HG03103 (cell line): ENCODE measurements around the gene PLD6.
"Not testable (repeated sequence)": the region's sequence is repeated elsewhere in the genome, so short reads cannot be mapped to it uniquely, and the experiment has no call there.

Source experiments
- ATAC-seq: cut with Tn5 transposase; IDR thresholded peaks from one replicate; pipeline ENCODE4 v1.9.1; 2021; ENCODE audit warnings: low read depth; ENCODE audit not compliant: unreplicated experiment

Gene PLD6

GRCh38 chr17:17158506-17158905 lies 47.6 kb downstream of the PLD6 start:
- not testable (repeated sequence) for ATAC-seq

DNA sequence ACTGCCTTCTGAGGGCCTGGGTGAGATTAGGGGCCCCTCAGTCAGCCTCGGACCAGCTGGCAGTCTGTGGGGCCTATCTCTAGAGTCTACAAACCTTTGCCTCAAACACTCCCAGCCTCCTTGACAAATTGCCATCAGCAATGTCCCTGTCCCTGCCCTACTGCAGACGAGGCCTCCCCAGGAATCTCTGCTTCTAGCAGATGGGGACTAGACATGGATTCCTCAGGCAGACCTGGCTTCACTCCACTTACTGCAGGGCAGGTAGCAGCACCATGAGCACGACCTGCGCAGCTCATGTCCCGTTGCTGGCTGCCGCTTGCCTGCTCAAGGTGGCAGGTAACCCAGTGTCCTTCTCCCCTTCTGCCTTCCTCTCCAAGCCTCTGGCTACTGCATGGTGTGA lies 49.1 kb downstream of the PLD6 start:
- no peak for ATAC-seq

- ATAC-seq = no peak
Measured at GRCh38 chr17:17156511-17156910, 49.6 kb downstream of the PLD6 start.

DNA sequence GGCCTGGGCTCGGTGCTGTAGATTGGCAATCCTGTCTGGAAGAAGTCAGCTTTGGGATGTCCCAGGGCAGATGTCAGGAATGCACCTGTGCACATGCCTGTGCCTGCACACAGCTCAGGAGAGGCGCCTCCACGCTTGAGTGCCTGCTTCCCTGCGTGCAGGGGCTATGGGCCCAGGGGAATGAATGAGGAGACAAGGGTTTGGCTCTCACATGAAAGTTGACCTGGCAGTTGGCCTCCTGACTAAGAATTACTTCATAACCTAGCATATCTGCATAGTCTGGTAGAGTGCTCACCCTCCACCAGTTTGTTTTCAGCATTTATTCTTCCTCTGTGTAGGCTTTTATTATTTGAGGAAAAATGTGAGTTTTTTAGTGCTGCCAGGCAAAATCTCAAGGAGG lies 50.0 kb downstream of the PLD6 start:
- no peak for ATAC-seq

DNA sequence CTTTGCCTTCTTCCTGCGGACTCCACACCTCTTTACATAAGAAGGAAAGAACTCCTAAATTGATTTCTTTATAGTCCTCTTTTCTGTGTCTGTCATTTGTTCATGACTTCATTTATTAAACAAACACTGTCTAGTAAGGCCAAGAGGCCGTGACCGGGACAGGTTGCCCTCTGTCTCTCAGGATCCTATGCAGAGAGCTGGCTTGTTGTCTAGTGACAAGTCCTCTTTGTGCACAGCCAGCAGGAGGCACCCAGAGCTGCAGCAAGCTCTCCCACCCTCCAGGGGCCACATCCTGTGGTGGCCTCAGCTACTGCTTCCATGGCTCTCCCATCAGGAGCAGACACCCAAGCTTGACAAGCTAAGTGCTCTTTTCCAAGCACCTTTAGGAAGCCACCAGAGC lies 50.6 kb downstream of the PLD6 start:
- no peak for ATAC-seq

DNA sequence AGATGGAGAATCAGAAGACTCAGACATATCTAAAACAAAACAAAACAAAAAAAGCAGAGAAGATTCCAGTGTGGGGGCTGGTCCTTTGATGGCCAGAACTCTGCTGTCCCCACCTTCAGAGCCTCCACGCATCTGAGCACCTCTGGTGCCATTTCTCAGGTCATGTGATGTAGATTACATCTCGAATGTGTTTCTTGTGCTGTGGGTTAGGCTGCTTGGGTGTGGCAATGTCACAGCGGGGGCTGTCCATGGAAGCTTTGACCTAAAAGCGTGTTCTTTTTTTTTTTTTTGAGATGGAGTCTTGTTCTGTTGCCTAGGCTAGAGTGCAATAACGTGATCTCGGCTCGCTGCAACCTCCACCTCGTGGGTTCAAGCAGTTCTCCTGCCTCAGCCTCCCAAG lies 51.2 kb downstream of the PLD6 start:
- no peak for ATAC-seq

DNA sequence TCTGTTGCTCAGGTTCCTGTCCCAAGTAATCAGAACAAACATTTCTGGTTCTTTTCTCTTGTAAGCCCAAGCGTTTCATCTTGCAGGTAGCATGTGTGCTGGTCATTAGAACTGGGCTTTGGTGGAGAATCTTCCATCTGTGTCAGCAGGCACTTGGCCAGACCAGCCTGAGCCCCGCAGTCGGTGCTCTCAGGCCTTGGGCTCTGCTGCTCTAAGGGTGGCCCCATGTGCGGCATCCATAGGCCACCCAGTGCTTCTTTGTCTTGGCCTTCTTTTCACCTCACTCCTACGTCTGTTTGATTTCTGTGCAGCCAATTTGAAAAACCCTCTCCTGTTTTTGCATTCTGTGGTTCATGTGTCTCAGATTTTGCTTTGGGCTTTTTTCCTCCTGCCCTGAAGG lies 51.6 kb downstream of the PLD6 start:
- no peak for ATAC-seq

DNA sequence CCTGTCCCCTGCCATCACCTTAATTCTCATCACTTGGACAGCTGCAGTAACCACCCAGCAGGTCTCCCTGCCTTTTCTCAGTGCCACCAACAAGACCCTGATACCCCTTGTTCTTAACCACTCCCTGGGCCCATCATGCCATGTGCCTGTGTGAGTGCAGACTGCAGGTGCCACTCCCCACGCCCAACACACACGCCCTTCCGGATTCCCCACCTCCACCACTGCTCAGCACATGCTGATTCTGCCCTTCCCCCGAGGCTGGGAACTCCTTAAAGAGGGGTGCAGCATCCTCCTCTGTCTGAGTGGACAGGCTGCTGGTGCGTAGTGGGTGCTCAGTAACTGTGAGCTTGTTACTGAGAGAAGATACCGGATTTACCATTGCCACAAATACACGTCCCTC lies 52.4 kb downstream of the PLD6 start:
- no peak for ATAC-seq

DNA sequence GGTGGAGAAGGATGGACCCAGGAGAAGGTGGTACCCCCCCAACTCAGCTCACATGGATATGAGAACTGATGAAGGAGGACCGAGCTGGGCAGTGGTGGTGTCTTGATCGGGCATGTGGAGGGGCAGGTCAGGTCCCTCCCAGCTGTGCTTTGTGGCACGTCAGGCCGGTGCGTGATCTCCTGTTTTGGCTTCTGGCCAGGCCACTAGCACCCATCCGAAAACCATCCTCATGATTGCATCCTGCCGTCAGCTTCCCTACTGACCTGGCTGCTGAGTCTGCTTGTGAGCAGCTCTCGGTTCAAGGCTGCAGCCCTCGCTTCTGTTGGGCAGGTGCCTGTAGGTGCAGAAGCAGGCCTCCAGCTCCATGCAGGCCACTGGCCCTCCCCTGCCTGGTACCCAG lies 53.1 kb downstream of the PLD6 start:
- ATAC-seq = no peak

DNA sequence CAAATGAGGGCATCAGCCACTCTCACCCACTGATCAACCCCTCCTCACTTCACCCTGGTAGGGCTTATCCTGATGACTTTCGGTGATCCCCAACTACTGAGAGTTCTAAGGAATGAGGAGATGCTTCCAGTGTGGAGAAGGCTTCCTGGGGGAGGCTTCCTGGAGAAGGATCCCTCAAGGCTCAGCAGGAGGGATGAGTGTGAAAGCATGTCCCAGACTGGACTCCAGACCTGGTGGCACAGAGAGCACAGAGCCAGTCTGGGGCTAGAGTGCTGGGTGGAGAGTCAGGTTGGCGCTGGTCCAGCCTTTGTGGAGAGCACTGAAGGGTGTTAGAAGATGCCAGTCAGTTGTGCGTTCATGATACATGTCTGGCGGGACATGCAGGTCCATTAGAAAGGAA lies 53.7 kb downstream of the PLD6 start:
- no peak for ATAC-seq

DNA sequence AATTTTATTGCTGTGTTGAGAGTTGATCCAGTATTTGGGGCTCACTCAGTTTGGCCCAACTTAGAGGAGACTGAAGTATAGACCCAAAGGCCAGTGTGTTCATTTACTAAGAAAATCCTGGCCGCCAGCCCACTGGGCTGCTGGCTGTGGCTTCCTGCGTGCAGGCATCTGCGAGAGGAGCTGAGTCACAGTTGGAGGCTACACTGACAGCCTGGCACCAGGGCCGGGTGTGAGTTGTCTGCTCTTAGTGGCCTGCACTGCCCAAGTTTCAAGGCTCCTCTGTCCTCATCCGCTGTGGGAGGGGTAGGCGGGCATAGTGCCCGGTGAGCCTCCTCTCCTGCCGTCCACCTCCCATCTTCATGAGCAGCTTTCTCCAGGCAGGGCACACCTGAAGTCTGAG lies 54.2 kb downstream of the PLD6 start:
- no peak for ATAC-seq

GRCh38 chr17:17151541-17151940 lies 54.6 kb downstream of the PLD6 start:
- ATAC-seq = no peak

- no peak for ATAC-seq
Measured at GRCh38 chr17:17151055-17151454, 55.1 kb downstream of the PLD6 start.
